Stimulated activated CD4-positive, alpha-beta T cell treated with anti-CD3 and anti-CD28 coated beads, Interleukin-12 subunit alpha, Interleukin-12 subunit beta, amount 100 ng/mL, for 48 hours (primary cell): Measurements from ENCODE around the gene MOCS2.

Experiments used
- DNase-seq, 3 donors: peaks; one replicate each; pipeline ENCODE4 v3.0.0-alpha.2; 2020; ENCODE audit warnings: low read depth in 2 of 3, low spot score in 1 of 3

MOCS2 gene

GRCh38 chr5:53053364-53053763 lies 56.2 kb downstream of the MOCS2 start:
- DNase-seq: no peak

GRCh38 chr5:53052499-53052898 lies 57.1 kb downstream of the MOCS2 start:
- no peak for DNase-seq

- no peak for DNase-seq
These were observed 61.3 kb downstream of the MOCS2 start for GRCh38 chr5:53048248-53048647.
